Measurements from ENCODE around the gene CATSPERB.

- TF ChIP-seq, protein P1, sequence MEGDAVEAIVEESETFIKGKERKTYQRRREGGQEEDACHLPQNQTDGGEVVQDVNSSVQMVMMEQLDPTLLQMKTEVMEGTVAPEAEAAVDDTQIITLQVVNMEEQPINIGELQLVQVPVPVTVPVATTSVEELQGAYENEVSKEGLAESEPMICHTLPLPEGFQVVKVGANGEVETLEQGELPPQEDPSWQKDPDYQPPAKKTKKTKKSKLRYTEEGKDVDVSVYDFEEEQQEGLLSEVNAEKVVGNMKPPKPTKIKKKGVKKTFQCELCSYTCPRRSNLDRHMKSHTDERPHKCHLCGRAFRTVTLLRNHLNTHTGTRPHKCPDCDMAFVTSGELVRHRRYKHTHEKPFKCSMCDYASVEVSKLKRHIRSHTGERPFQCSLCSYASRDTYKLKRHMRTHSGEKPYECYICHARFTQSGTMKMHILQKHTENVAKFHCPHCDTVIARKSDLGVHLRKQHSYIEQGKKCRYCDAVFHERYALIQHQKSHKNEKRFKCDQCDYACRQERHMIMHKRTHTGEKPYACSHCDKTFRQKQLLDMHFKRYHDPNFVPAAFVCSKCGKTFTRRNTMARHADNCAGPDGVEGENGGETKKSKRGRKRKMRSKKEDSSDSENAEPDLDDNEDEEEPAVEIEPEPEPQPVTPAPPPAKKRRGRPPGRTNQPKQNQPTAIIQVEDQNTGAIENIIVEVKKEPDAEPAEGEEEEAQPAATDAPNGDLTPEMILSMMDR (conservative IDR thresholded peaks at IDR 0.05 in 1 of 2, IDR thresholded peaks at IDR 0.05 in 1 of 2; ENCODE audit: low read depth in 1 of 2, low read length in 2 of 2) = no peak
- no peak for TF ChIP-seq EZH2 (IDR thresholded peaks at IDR 0.05; ENCODE audit: low read length, missing control alignments)
Measured at GRCh38 chr14:91568626-91569025, 163.3 kb downstream of the CATSPERB start.
